VCaP (cell line): Measurements from ENCODE around the gene KCTD10.
A peak's percentile ranks its signal among the peaks of the same experiment; 100 is the strongest.

Source experiments
- H3K27ac ChIP-seq: fragments of 450-650 bp; 2 replicates; pipeline ENCODE4 v1.5.1; 2017
- CTCF ChIP-seq: fragments of 450-650 bp; conservative IDR thresholded peaks from 2 replicates; pipeline ENCODE4 v1.5.1; 2017; ENCODE audit warnings: mild to moderate bottlenecking, moderate library complexity

The KCTD10 gene

GRCh38 chr12:109455706-109456105, 21.4 kb downstream of the KCTD10 start:
- no peak for TF ChIP-seq CTCF

GRCh38 chr12:109452489-109452888, 24.6 kb downstream of the KCTD10 start:
- TF ChIP-seq CTCF = no peak

More at GRCh38 chr12:109455706-109456105, 21.4 kb downstream of the KCTD10 start:
- H3K27ac ChIP-seq = no peak overlapping the region

GRCh38 chr12:109451400-109451799, 25.7 kb downstream of the KCTD10 start:
- no peak overlapping the region for H3K27ac ChIP-seq
- no peak for TF ChIP-seq CTCF

More at GRCh38 chr12:109452489-109452888, 24.6 kb downstream of the KCTD10 start:
- H3K27ac ChIP-seq = no peak overlapping the region

DNA sequence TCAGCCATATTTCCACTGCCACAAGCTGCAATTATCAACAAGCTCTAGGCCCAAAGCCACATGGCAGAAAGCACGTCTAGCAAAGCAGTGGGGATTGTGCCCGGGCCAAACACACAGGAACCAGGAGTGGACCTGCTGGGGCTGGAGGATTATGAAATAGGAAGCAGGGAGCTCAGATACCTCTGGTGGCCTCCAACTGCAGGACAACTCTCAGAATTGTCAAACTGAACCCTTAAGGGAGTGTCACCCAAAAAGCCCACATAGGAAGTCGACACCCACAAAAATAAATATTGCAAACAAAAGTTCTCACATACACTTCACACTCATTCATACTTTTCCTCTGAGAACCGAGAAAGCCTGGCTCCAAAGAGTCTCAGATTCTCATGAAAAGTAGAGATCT, 26.1 kb downstream of the KCTD10 start:
- TF ChIP-seq CTCF = no peak
- no peak overlapping the region for H3K27ac ChIP-seq

DNA sequence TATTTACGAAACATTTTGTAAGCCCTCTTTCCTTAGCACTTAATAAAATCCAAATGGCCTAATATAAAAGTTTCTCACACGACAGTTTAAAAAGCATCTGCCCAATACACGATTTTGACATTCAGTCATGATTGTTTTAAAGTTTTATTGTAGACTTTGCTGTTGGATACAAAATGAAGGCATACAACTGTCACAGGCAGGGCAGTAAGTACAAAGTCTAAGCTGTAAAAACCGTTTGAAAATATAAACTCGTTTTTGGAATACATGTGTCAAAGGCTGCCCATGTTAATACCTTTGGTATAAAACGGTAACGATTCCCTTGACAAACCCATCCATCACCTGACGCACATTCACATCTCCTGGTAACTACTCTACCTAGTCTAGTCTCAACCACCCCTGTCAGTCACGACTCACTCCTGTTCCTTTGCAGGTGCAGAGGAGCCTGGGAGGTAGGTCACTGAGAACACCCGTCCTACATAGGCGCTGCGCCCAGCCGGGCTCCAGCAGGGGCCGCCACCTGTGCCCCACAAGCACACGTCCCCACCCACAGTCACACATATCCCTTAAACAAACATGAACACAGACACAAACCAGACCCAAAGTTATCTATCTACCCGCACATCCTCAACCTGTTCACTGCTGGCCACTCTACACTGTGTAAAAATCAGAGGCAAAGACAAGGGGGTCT, 27.1 kb downstream of the KCTD10 start:
- TF ChIP-seq CTCF = peak; percentile 31
- no peak overlapping the region for H3K27ac ChIP-seq

GRCh38 chr12:109448707-109449390, 28.3 kb downstream of the KCTD10 start:
- peak overlapping the region; percentile 29; the same call in 1 of the 2 replicates for H3K27ac ChIP-seq
- TF ChIP-seq CTCF = no peak

GRCh38 chr12:109448272-109448671, 28.8 kb downstream of the KCTD10 start:
- peak overlapping the region; percentile 29; the same call in 1 of the 2 replicates for H3K27ac ChIP-seq
- no peak for TF ChIP-seq CTCF
